KMS-11 (cell line): Measurements from ENCODE around the gene POLD1.

Experiments used
- H2AFZ ChIP-seq: fragments of 200-600 bp; sonication (generic); 2 replicates; pipeline ENCODE4 v1.6.1; 2016; ENCODE audit warnings: antibody characterized with exemption, mixed run types, low read depth
- H3K27ac ChIP-seq: fragments of 200-600 bp; sonication (generic); 2 replicates; pipeline ENCODE4 v1.6.1; 2016; ENCODE audit warnings: mild to moderate bottlenecking, mixed run types
- H3K27me3 ChIP-seq: fragments of 200-600 bp; sonication (generic); 2 replicates; pipeline ENCODE4 v1.6.1; 2017; ENCODE audit warnings: mild to moderate bottlenecking, low read depth, mixed run types, moderate library complexity; ENCODE audit not compliant: insufficient read depth
- H3K36me3 ChIP-seq: fragments of 200-600 bp; sonication (generic); 2 replicates; pipeline ENCODE4 v1.6.1; 2017; ENCODE audit warnings: mild to moderate bottlenecking, mixed run types; ENCODE audit not compliant: insufficient read depth
- H3K4me1 ChIP-seq: fragments of 200-600 bp; sonication (generic); 2 replicates; pipeline ENCODE4 v1.6.1; 2016; ENCODE audit warnings: mild to moderate bottlenecking, low read depth, mixed run types; ENCODE audit not compliant: poor library complexity, severe bottlenecking
- H3K4me2 ChIP-seq: fragments of 200-600 bp; sonication (generic); 2 replicates; pipeline ENCODE4 v1.7.0; 2016; ENCODE audit warnings: mild to moderate bottlenecking, mixed run types
- H3K4me3 ChIP-seq: fragments of 200-600 bp; sonication (generic); IDR thresholded peaks from 2 replicates; pipeline ENCODE4 v1.6.1; 2017; ENCODE audit warnings: low read depth, low read length, mixed read lengths; ENCODE audit not compliant: insufficient read depth
- H3K79me2 ChIP-seq: fragments of 200-600 bp; sonication (generic); 2 replicates; pipeline ENCODE4 v1.6.1; 2016; ENCODE audit warnings: low read depth, mixed run types; ENCODE audit not compliant: insufficient read depth
- H3K9ac ChIP-seq: fragments of 200-600 bp; sonication (generic); 2 replicates; pipeline ENCODE4 v1.6.1; 2016; ENCODE audit warnings: mild to moderate bottlenecking, mixed run types
- H4K20me1 ChIP-seq: fragments of 200-600 bp; sonication (generic); 2 replicates; pipeline ENCODE4 v1.6.1; 2016; ENCODE audit warnings: mild to moderate bottlenecking, mixed run types; ENCODE audit not compliant: insufficient read depth
- CTCF ChIP-seq: fragments of 200-600 bp; sonication (generic); conservative IDR thresholded peaks from 2 replicates; pipeline ENCODE4 v1.6.1; 2017; ENCODE audit warnings: low read depth, mild to moderate bottlenecking, antibody characterized with exemption, low read length, moderate library complexity, mixed read lengths

Gene POLD1

DNA sequence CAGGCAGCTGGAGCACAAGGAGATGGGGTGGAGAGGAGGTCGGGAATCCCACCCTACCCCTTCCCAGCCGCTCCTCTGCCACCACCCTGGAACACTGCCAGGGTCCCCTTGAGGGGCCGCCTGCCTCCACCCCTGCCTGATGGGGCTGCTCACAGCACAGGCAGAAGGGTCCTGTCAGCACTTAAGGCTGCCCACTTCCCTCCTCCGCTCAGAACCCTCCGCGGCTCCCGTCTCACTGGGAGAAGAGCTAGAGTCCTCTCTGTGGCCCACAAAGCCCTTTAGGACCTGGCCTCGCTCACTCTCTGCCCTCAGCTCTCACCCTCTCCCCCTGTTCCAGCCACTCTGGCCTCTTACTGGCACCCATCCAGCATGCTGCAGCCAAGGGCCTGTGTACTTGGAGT, 3.4 kb upstream of the POLD1 start:
- no peak for TF ChIP-seq CTCF

DNA sequence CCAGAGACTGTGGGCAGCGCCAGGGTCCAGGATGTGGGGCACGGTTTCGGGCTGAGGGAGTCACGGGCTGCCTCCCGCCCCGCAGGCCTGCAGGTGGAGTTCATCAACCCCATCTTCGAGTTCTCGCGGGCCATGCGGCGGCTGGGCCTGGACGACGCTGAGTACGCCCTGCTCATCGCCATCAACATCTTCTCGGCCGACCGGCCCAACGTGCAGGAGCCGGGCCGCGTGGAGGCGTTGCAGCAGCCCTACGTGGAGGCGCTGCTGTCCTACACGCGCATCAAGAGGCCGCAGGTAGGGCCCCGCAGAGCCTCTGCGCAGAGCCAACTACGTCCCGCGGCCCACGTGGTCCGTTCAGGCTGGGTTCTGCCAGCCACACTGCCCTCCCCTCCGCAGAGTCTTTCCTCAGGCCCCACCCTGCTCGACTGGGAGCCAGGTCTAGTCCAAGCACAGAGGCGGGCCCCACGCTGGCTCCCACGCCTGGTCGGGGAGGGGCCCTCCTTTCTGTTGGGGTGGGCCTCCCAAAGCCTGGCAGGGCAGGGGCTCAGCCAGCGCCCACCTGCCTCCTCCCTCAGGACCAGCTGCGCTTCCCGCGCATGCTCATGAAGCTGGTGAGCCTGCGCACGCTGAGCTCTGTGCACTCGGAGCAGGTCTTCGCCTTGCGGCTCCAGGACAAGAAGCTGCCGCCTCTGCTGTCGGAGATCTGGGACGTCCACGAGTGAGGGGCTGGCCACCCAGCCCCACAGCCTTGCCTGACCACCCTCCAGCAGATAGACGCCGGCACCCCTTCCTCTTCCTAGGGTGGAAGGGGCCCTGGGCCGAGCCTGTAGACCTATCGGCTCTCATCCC, 2.0 kb upstream of the POLD1 start:
- no peak overlapping the region for H3K9ac ChIP-seq
- no peak for TF ChIP-seq CTCF
- H2AFZ ChIP-seq = no peak overlapping the region
- no peaks in the 10 kb centered on the region for H3K27me3 ChIP-seq
- peaks cover 27% of the 10 kb centered on the region for H3K79me2 ChIP-seq
- no peak overlapping the region for H3K27ac ChIP-seq
- H3K4me3 ChIP-seq = no peak overlapping the region
- no peak overlapping the region for H3K4me2 ChIP-seq
- H4K20me1 ChIP-seq = no peaks in the 10 kb centered on the region
- H3K4me1 ChIP-seq = peaks cover 17% of the 10 kb centered on the region
- H3K36me3 ChIP-seq = peaks cover 10% of the 10 kb centered on the region; the same call in 1 of the 2 replicates

More for the DNA sequence above, 3.4 kb upstream of the POLD1 start:
- Histone ChIP-seq H3K27ac (no peak overlapping the region), H3K4me3 (no peak overlapping the region), H3K4me2 (no peak overlapping the region), H4K20me1 (no peaks in the 10 kb centered on the region), H3K79me2 (peaks cover 15% of the 10 kb centered on the region), H2AFZ (no peak overlapping the region), H3K36me3 (peaks cover 3% of the 10 kb centered on the region; the same call in 1 of the 2 replicates), H3K4me1 (peaks cover 21% of the 10 kb centered on the region), H3K9ac (no peak overlapping the region), H3K27me3 (no peaks in the 10 kb centered on the region)

GRCh38 chr19:50383001-50383851, 921 bp upstream of the POLD1 start:
- peak overlapping the region; percentile 33 for H3K4me2 ChIP-seq
- H3K36me3 ChIP-seq = peaks cover 13% of the 10 kb centered on the region; the same call in 1 of the 2 replicates
- H3K9ac ChIP-seq = peak overlapping the region; percentile 82; the same call in 1 of the 2 replicates
- H2AFZ ChIP-seq = peak overlapping the region; percentile 27; the same call in 1 of the 2 replicates
- H4K20me1 ChIP-seq = no peaks in the 10 kb centered on the region; the same call in 1 of the 2 replicates
- H3K4me3 ChIP-seq = no peak overlapping the region
- no peak overlapping the region for H3K27ac ChIP-seq
- no peak for TF ChIP-seq CTCF
- no peaks in the 10 kb centered on the region for H3K27me3 ChIP-seq
- peaks cover 38% of the 10 kb centered on the region for H3K79me2 ChIP-seq
- H3K4me1 ChIP-seq = peaks cover 11% of the 10 kb centered on the region

DNA sequence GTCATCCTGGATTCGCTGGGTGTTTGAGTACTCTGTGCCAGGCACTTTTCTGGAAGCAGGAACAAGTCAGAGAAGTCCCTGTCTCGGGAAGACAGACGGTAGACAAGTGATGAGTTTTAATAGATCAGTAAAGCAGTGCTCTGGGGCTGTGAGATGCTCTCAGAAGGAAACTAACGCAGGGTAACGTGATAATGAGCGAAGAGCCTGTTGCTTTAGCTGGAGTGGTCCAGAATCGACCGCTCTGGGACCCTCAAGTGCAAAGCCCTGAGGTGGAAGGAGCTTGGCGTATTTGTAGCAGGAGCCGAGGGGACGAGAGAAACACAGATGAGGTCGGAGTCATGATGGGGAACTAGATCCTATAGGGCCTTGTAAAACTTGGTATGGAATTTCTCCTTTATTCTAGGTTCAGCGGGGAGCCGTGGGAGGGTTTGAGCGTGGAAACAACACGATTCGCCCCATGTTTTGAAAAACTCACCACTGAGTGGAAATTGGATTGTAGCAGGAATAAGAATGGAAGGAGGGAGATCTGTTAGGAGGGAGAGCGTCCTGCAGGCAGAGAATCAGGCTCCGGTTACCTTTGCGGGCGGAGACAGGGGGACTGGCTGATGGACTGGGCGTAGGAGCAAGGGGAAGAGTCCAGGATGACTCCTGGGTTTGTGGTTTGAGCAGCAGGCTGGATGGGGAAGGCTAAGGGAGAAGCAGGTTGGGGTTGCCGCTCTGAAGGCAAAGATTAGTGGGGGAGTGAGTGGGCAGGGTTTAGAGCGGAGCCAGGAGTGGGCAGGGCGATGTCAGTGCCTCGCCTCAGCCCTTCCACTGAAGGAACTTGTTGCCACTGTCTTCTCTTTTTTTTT, 763 bp downstream of the POLD1 start:
- Histone ChIP-seq H3K9ac (peak overlapping the region; percentile 82; the same call in 1 of the 2 replicates), H2AFZ (peak overlapping the region; percentile 48; the same call in 1 of the 2 replicates), H3K36me3 (0 out of 2 replicates have a peak, but pooled peaks cover 10% of the 10 kb centered on the region), H3K27ac (peak overlapping the region; percentile 55; the same call in 1 of the 2 replicates), H3K4me2 (peak overlapping the region; percentile 90), H3K27me3 (no peaks in the 10 kb centered on the region), H3K4me3 (peak overlapping the region; percentile 24), H3K4me1 (peaks cover 11% of the 10 kb centered on the region), H3K79me2 (peaks cover 52% of the 10 kb centered on the region), H4K20me1 (no peaks in the 10 kb centered on the region; the same call in 1 of the 2 replicates)
- TF ChIP-seq CTCF = 0 out of 2 replicates have a peak, but pooled peaks have one; percentile 31
